K562 (cell line): Measurements from ENCODE around the gene NKIRAS1. TPM values are rescaled to one million over a fixed set of nuclear protein-coding genes. Genes with fewer than 3 reads are reported as not detected.
A peak's percentile ranks its signal among the peaks of the same experiment; 100 is the strongest.

Experiments used
- ARID3A ChIP-seq: IDR thresholded peaks from 2 replicates; pipeline ENCODE4 v1.6.1; 2012; ENCODE audit warnings: low read depth, low read length, improper control_type of control experiment, borderline replicate concordance
- ARID4B ChIP-seq: sonication (generic); formaldehyde crosslinking; IDR thresholded peaks from 2 replicates; pipeline ENCODE4 v1.8.0; 2022; ENCODE audit warnings: mild to moderate bottlenecking, missing genetic modification reagents
- CBX1 ChIP-seq: sonication (generic); IDR thresholded peaks from 2 replicates; pipeline ENCODE4 v1.6.1; 2016; ENCODE audit warnings: antibody characterized with exemption, low read depth, mild to moderate bottlenecking
- CUX1 ChIP-seq: fragments of 200-800 bp; sonication (Bioruptor generic); IDR thresholded peaks from 2 replicates; pipeline ENCODE4 v1.6.1; 2016; ENCODE audit warnings: missing genetic modification characterization, missing compliant biosample characterization
- NFYB ChIP-seq: IDR thresholded peaks from 2 replicates; pipeline ENCODE4 v1.6.1; 2011; ENCODE audit warnings: mild to moderate bottlenecking, moderate library complexity; ENCODE audit not compliant: insufficient read length; ENCODE audit errors: extremely low read depth
- POLR2G ChIP-seq: fragments of 200-400 bp; formaldehyde crosslinking; IDR thresholded peaks from 2 replicates; pipeline ENCODE4 v1.6.1; 2017; ENCODE audit warnings: low read depth, mild to moderate bottlenecking, antibody characterized with exemption, low read length, moderate library complexity
- STAG1 ChIP-seq: sonication (generic); formaldehyde crosslinking; IDR thresholded peaks from 2 replicates; pipeline ENCODE4 v1.5.0; 2020; ENCODE audit warnings: missing genetic modification reagents, borderline replicate concordance
- VEZF1 ChIP-seq: fragments of 200-800 bp; sonication (Bioruptor generic); IDR thresholded peaks from 2 replicates; pipeline ENCODE4 v1.6.1; 2017; ENCODE audit warnings: missing genetic modification characterization, missing compliant biosample characterization
- ZBTB11 ChIP-seq, 3 experiments: fragments of 200-800 bp in 1 of 3; fragments of 250-450 bp in 1 of 3; fragments of 450-650 bp in 1 of 3; sonication (Bioruptor Pico) in 1 of 3; sonication (Bioruptor generic) in 1 of 3; formaldehyde crosslinking in 1 of 3; IDR thresholded peaks; 2 replicates each; pipeline versions ENCODE4 v1.6.1 to v1.8.0; 2016 to 2022; ENCODE audit warnings: mild to moderate bottlenecking in 2 of 3, missing genetic modification characterization in 2 of 3, missing compliant biosample characterization in 1 of 3, moderate library complexity in 1 of 3
- ZNF699 ChIP-seq: fragments of 250-450 bp; sonication (Bioruptor Pico); IDR thresholded peaks from 2 replicates; pipeline ENCODE4 v1.8.0; 2021; ENCODE audit warnings: mild to moderate bottlenecking, moderate library complexity; ENCODE audit not compliant: insufficient replicate concordance
- polyA plus RNA-seq, 8 experiments: library from polyadenylated mRNA; depleted of rRNA in 4 of 8; stranded (reverse) in 5 of 8; unstranded in 3 of 8; fragments of >200 nt; fragmentation: Nextera tagmentation in 2 of 8; fragmentation: Illumina TruSeq in 1 of 8; extraction: Ambion mirVana in 2 of 8; extraction: Trizol in 1 of 8; gene quantifications; 2 replicates each; pipeline versions ENCODE4 v1.2.1 to v1.2.3, GENCODE V29; 2011 to 2014; ENCODE audit warnings: inconsistent platforms in 1 of 8, missing spikeins in 1 of 8
- total RNA-seq, 7 experiments: library from RNA; depleted of rRNA in 6 of 7; stranded (reverse); fragments of >200 nt in 6 of 7; fragmentation: Illumina TruSeq in 2 of 7; extraction: Trizol in 2 of 7; gene quantifications; 2 replicates each; pipeline versions ENCODE4 v1.2.1 to v1.2.3, GENCODE V29; 2011 to 2021; ENCODE audit warnings: low replicate concordance in 1 of 7

NKIRAS1 gene
- total and polyA plus RNA-seq, 9 of the 15 experiments (the other 6 are each of a cell fraction or from before 2014, with no cell fraction given): 5.1 to 10.3 (median 6.3) TPM

GRCh38 chr3:23945663-23945912 is 28.8 kb upstream of the NKIRAS1 start (continued):
- TF ChIP-seq ZBTB11 (CRISPR knock-in tag; IDR thresholded peaks at IDR 0.05): peak in 1 of 3 experiments; percentile 68; a peak in 1 of 6 replicates
- TF ChIP-seq ARID4B: peak; percentile 98; the same call in 1 of the 2 replicates
- TF ChIP-seq CBX1: no peak
- 0 out of 2 replicates have a peak, but pooled peaks have one; percentile 43 for TF ChIP-seq ARID3A
- no peak for TF ChIP-seq STAG1 (CRISPR knock-in tag)
- TF ChIP-seq POLR2G: peak; percentile 58
- no peak for TF ChIP-seq ZNF699 (CRISPR knock-in tag)
- TF ChIP-seq CUX1 (CRISPR knock-in tag): no peak
- TF ChIP-seq VEZF1 (CRISPR knock-in tag): peak; percentile 96
- peak; percentile 48 for TF ChIP-seq NFYB
